K562 (cell line): ENCODE data around the gene MAP3K15. TPM values are rescaled to one million over a fixed set of nuclear protein-coding genes. Genes with fewer than 3 reads are reported as not detected.

Experiments used
- ATAC-seq: fragments of 200-7000 bp; cut with Tn5 transposase; 3 replicates; pipeline ENCODE4 v1.9.1; 2020; ENCODE audit warnings: moderate library complexity
- BruUV-seq: library from RNA; stranded (reverse); fragments of 400-500 nt; replicated peaks from 2 replicates; lab custom pipeline; 2021; lab: Mats Ljungman, UMichigan
- CTCF ChIA-PET: fragments of 300-600 bp; formaldehyde crosslinking; extraction: SDS; loops from one replicate; lab custom pipeline; 2021; ENCODE audit warnings: low intra/inter-chr PET ratio; lab: Yijun Ruan, JAX
- POLR2A ChIA-PET: fragments of 300-600, 350-650 bp; sonication (Branson Sonifier 250); formaldehyde crosslinking; extraction: SDS; loops from one replicate; lab custom pipeline; 2021; ENCODE audit warnings: antibody characterized with exemption, inconsistent platforms; lab: Yijun Ruan, JAX
- DNase-seq, 4 experiments: peaks; one replicate each; pipeline versions ENCODE4 v3.0.0 to v3.0.0-alpha.2; 2011 to 2018; ENCODE audit warnings: low spot score in 3 of 4, mixed read lengths in 3 of 4; ENCODE audit errors: extremely low read depth in 1 of 4
- FAIRE-seq: peaks from 2 replicates; lab custom pipeline; 2011; peaks lifted over from hg19 to GRCh38; lab: Jason Lieb, UNC
- H2AFZ ChIP-seq: 2 replicates; pipeline ENCODE4 v1.6.0; 2011; ENCODE audit warnings: low read depth, low read length, control low read depth, inconsistent platforms
- H3K27ac ChIP-seq: fragments of 200-600 bp; 3 replicates; pipeline ENCODE4 v1.8.0; 2011; ENCODE audit warnings: low read depth, mild to moderate bottlenecking, control low read depth, inconsistent platforms, low read length, moderate library complexity, mixed read lengths; ENCODE audit errors: extremely low read depth
- H3K27me3 ChIP-seq, 2 experiments: fragments of 300-600 bp in 1 of 2; 2 replicates in 1 of 2; 3 replicates in 1 of 2; pipeline versions ENCODE4 v1.6.0 to v1.8.0; 2011; ENCODE audit warnings: inconsistent platforms in 2 of 2, low read length in 2 of 2, mild to moderate bottlenecking in 1 of 2, mixed read lengths in 1 of 2, moderate library complexity in 1 of 2; ENCODE audit not compliant: control insufficient read depth in 2 of 2, insufficient read depth in 2 of 2
- H3K36me3 ChIP-seq: fragments of 300-600 bp; 3 replicates; pipeline ENCODE4 v1.8.0; 2011; ENCODE audit warnings: mild to moderate bottlenecking, low read length, inconsistent platforms; ENCODE audit not compliant: control insufficient read depth, insufficient read depth
- H3K4me1 ChIP-seq, 2 experiments: fragments of 200-600 bp in 1 of 2; replicated peaks in 1 of 2; 2 replicates in 1 of 2; 3 replicates in 1 of 2; pipeline versions ENCODE4 v1.5.1 to v1.8.0; 2011; ENCODE audit warnings: inconsistent platforms in 2 of 2, low read length in 2 of 2, mild to moderate bottlenecking in 1 of 2, mixed read lengths in 1 of 2, moderate library complexity in 1 of 2; ENCODE audit not compliant: control insufficient read depth in 2 of 2, insufficient read depth in 2 of 2
- H3K4me2 ChIP-seq: 2 replicates; pipeline ENCODE4 v1.6.1; 2011; ENCODE audit warnings: low read length, control low read depth, inconsistent platforms, mixed read lengths; ENCODE audit not compliant: insufficient read depth
- H3K4me3 ChIP-seq: fragments of 200-600 bp; sonication (generic), shearing (Covaris generic); 2 replicates; pipeline ENCODE4 v1.5.1; 2016; ENCODE audit warnings: control low read depth, inconsistent platforms
- H3K79me2 ChIP-seq: fragments of 200-600 bp; 3 replicates; pipeline ENCODE4 v1.8.0; 2011; ENCODE audit warnings: low read length, inconsistent platforms; ENCODE audit not compliant: control insufficient read depth, insufficient read depth
- H3K9ac ChIP-seq, 2 experiments: 2 replicates each; pipeline versions ENCODE4 v1.6.0 to v1.6.1; 2011; ENCODE audit warnings: low read depth in 2 of 2, low read length in 2 of 2, control low read depth in 1 of 2, inconsistent platforms in 1 of 2, mild to moderate bottlenecking in 1 of 2, mixed read lengths in 1 of 2; ENCODE audit not compliant: insufficient read depth in 1 of 2
- H3K9me1 ChIP-seq: one replicate; pipeline ENCODE4 v1.6.0; 2011; ENCODE audit warnings: inconsistent platforms, mild to moderate bottlenecking, low read length, moderate library complexity; ENCODE audit not compliant: control insufficient read depth, insufficient read depth
- H3K9me3 ChIP-seq: replicated peaks from 2 replicates; pipeline ENCODE4 v1.5.1; 2011; ENCODE audit warnings: low read depth, low read length, inconsistent platforms; ENCODE audit not compliant: control insufficient read depth, insufficient read depth
- H4K20me1 ChIP-seq: replicated peaks from 2 replicates; pipeline ENCODE4 v1.6.1; 2011; ENCODE audit warnings: low read length, inconsistent platforms, mixed read lengths; ENCODE audit not compliant: control insufficient read depth, insufficient read depth
- WHSC1 ChIP-seq: IDR thresholded peaks from one replicate; pipeline ENCODE4 v1.6.1; 2012; ENCODE audit warnings: low read length, control low read depth, inconsistent platforms
- ZNF146 ChIP-seq: IDR thresholded peaks from one replicate; pipeline ENCODE4 v1.6.1; 2018; ENCODE audit warnings: missing compliant biosample characterization; ENCODE audit not compliant: unreplicated experiment
- ZNF444 ChIP-seq: fragments of 250-450 bp; sonication (Bioruptor Pico); IDR thresholded peaks from 2 replicates; pipeline ENCODE4 v1.4.0; 2020; ENCODE audit warnings: mild to moderate bottlenecking, moderate library complexity
- ZNF79 ChIP-seq: fragments of 250-450 bp; sonication (Bioruptor Pico); IDR thresholded peaks from 2 replicates; pipeline ENCODE4 v1.4.0; 2020; ENCODE audit warnings: low read depth, mild to moderate bottlenecking, moderate library complexity
- WGBS: fragments of 100-300 bp; shearing (Covaris generic); methylation state at CpG from one replicate; pipeline ENCODE4 v1.1.6; 2016; ENCODE audit warnings: low coverage, mixed read lengths; ENCODE audit not compliant: insufficient coverage; ENCODE audit errors: missing lambda C conversion rate; 5-methylcytosine and 5-hydroxymethylcytosine counted together
- in situ Hi-C: fragments of 300-500 bp; cut with MboI; formaldehyde crosslinking; loops from 4 replicates; pipeline ENCODE4 v1.15.0; 2018; ENCODE audit warnings: inconsistent platforms, mixed read lengths
- intact Hi-C: fragments of 100-400 bp; cut with micrococcal nuclease; formaldehyde crosslinking; loops from 2 replicates; pipeline ENCODE4 v1.14.2; 2022
- polyA plus RNA-seq, 8 experiments: library from polyadenylated mRNA; depleted of rRNA in 4 of 8; stranded (reverse) in 5 of 8; unstranded in 3 of 8; fragments of >200 nt; fragmentation: Nextera tagmentation in 2 of 8; fragmentation: Illumina TruSeq in 1 of 8; extraction: Ambion mirVana in 2 of 8; extraction: Trizol in 1 of 8; gene quantifications; 2 replicates each; pipeline versions ENCODE4 v1.2.1 to v1.2.3, GENCODE V29; 2011 to 2014; ENCODE audit warnings: inconsistent platforms in 1 of 8, missing spikeins in 1 of 8
- total RNA-seq, 7 experiments: library from RNA; depleted of rRNA in 6 of 7; stranded (reverse); fragments of >200 nt in 6 of 7; fragmentation: Illumina TruSeq in 2 of 7; extraction: Trizol in 2 of 7; gene quantifications; 2 replicates each; pipeline versions ENCODE4 v1.2.1 to v1.2.3, GENCODE V29; 2011 to 2021; ENCODE audit warnings: low replicate concordance in 1 of 7

The MAP3K15 gene
- total and polyA plus RNA-seq, 9 of the 15 experiments (the other 6 are each of a cell fraction or from before 2014, with no cell fraction given), result 0.03 to 0.29 (median 0.14) TPM; not detected in 5

DNA sequence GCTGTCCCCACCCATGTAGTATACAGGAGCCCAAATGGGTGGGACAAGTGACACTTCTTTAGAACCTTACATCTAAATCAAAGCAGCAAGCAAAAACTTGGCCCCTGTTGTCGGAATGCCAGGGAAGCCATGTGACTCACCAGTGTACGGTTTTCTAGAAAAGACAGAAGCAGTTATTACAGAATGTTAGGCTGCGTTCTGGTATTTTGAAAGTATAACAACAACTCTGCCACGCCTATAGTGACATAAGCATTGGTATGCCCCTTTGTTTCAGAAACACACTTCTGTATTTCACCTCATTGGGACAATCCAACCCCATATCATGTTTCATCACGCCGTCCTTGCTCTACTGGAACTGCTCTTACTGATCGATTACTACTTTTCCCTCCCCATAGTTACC is 156.8 kb downstream of the MAP3K15 start:
- FAIRE-seq (no peak), ATAC-seq (no peak), DNase-seq (no peak)
- BruUV-seq, result no TSS peak
- intact Hi-C loops, result no loop called here
- Histone ChIP-seq H3K79me2 (no peaks in the 10 kb centered on the region), H3K9me1 (no peaks in the 10 kb centered on the region), H3K9me3 (no peaks in the 10 kb centered on the region), H3K27ac (no peak overlapping the region), H3K4me3 (no peak overlapping the region), H2AFZ (no peak overlapping the region), H3K4me2 (no peak overlapping the region), H3K9ac (no peak overlapping the region), H4K20me1 (no peaks in the 10 kb centered on the region), H3K27me3 (no peaks in the 10 kb centered on the region), H3K4me1 (no peaks in the 10 kb centered on the region), H3K36me3 (peaks cover 93% of the 10 kb centered on the region)
- ChIA-PET POLR2A (no interaction called here), CTCF (no interaction called here)
- TF ChIP-seq WHSC1, result no peak
- in situ Hi-C loops, result no loop called here
- WGBS, result 95% methylated on average over 7 of the region's 7 CpGs

DNA sequence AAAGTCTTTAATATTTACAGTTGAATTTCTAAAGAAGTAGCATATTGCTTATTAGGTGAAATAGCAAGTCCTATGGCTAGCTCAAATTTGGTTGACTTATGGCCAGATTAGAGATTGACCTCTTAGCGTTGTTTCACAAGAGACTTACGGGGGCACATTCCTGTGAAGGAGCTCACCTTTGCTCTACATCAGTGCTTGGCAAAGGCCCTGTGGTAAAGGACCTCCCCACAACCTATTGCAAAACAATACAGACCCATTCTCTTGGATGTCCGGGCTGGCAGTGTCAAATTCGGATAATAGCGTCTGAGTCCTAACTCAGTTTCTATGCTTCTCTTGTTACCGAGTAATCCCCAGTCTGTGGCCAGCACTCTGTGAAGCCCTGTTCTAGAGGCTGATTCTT is 160.7 kb downstream of the MAP3K15 start:
- POLR2A ChIA-PET, result no interaction called here
- intact Hi-C loops, result no loop called here
- 98% methylated on average over 6 of the region's 6 CpGs for WGBS
- Histone ChIP-seq H3K36me3 (peaks cover 97% of the 10 kb centered on the region), H3K27me3 (no peaks in the 10 kb centered on the region), H2AFZ (no peak overlapping the region), H4K20me1 (no peaks in the 10 kb centered on the region; the same call in 1 of the 2 replicates), H3K4me3 (no peak overlapping the region), H3K9me1 (no peaks in the 10 kb centered on the region), H3K9me3 (no peaks in the 10 kb centered on the region), H3K4me1 (no peaks in the 10 kb centered on the region)
- DNase-seq (no peak), FAIRE-seq (no peak)
- no TSS peak for BruUV-seq
- TF ChIP-seq ZNF444, result no peak
- no peak for TF ChIP-seq ZNF79 (CRISPR knock-in tag)
- no peak for TF ChIP-seq ZNF146 (CRISPR knock-in tag)
- TF ChIP-seq, all 486 proteins: peak for 0
- in situ Hi-C loops, result no loop called here
- H3K27ac ChIP-seq, result no peak overlapping the region
- H3K79me2 ChIP-seq, result no peaks in the 10 kb centered on the region
- no peak for ATAC-seq
- no peak overlapping the region for H3K9ac ChIP-seq
- H3K4me2 ChIP-seq, result no peak overlapping the region
- CTCF ChIA-PET, result no interaction called here
